HepG2 (cell line): ENCODE results near the gene IRS1. TPM values are rescaled to one million over a fixed set of nuclear protein-coding genes. Genes with fewer than 3 reads are reported as not detected.

Experiments
- AKAP8 ChIP-seq: sonication (generic); formaldehyde crosslinking; IDR thresholded peaks from 2 replicates; pipeline ENCODE4 v1.5.1; 2020; ENCODE audit warnings: mild to moderate bottlenecking, missing genetic modification reagents
- ATF1 ChIP-seq: IDR thresholded peaks from 2 replicates; pipeline ENCODE4 v1.6.1; 2016; ENCODE audit warnings: mild to moderate bottlenecking, control low read depth
- CHD2 ChIP-seq: IDR thresholded peaks from 2 replicates; pipeline ENCODE4 v1.6.1; 2011; ENCODE audit warnings: low read depth, low read length, improper control_type of control experiment
- FOXP1 ChIP-seq, 2 experiments: fragments of 450-650 bp in 1 of 2; IDR thresholded peaks; 2 replicates each; pipeline ENCODE4 v1.6.1; 2017 to 2018; ENCODE audit warnings: antibody characterized with exemption in 1 of 2
- ISX ChIP-seq: sonication (generic); formaldehyde crosslinking; conservative IDR thresholded peaks from 2 replicates; pipeline ENCODE4 v1.5.0; 2020; ENCODE audit warnings: missing genetic modification reagents
- KDM5B ChIP-seq: sonication (generic); formaldehyde crosslinking; IDR thresholded peaks from 2 replicates; pipeline ENCODE4 v1.4.0; 2020; ENCODE audit warnings: missing genetic modification reagents, mild to moderate bottlenecking, borderline replicate concordance
- SAFB2 ChIP-seq: sonication (generic); formaldehyde crosslinking; IDR thresholded peaks from 2 replicates; pipeline ENCODE4 v1.5.1; 2020; ENCODE audit warnings: missing genetic modification reagents, low read depth, mild to moderate bottlenecking, borderline replicate concordance
- SNRNP70 ChIP-seq: fragments of 200-400 bp; formaldehyde crosslinking; IDR thresholded peaks from 2 replicates; pipeline ENCODE4 v1.6.1; 2017; ENCODE audit warnings: mild to moderate bottlenecking, low read depth, low read length, moderate library complexity
- SUZ12 ChIP-seq: fragments of 150-350 bp; IDR thresholded peaks from 2 replicates; pipeline ENCODE4 v1.6.1; 2014; ENCODE audit warnings: low read depth, low read length
- TARDBP ChIP-seq: sonication (generic); formaldehyde crosslinking; IDR thresholded peaks from 2 replicates; pipeline ENCODE4 v1.8.0; 2022; ENCODE audit warnings: mild to moderate bottlenecking, missing genetic modification reagents
- TBX3 ChIP-seq: fragments of 450-650 bp; IDR thresholded peaks from 2 replicates; pipeline ENCODE4 v1.6.1; 2017; ENCODE audit warnings: antibody characterized with exemption, mild to moderate bottlenecking, inconsistent platforms, borderline replicate concordance
- ZC3H13 ChIP-seq: sonication (generic); formaldehyde crosslinking; IDR thresholded peaks from 2 replicates; pipeline ENCODE4 v1.8.1; 2023; ENCODE audit warnings: mild to moderate bottlenecking, missing genetic modification reagents, moderate library complexity
- ZNF207 ChIP-seq: fragments of 450-650 bp; IDR thresholded peaks from 2 replicates; pipeline ENCODE4 v1.6.1; 2016; ENCODE audit warnings: antibody characterized with exemption, borderline replicate concordance
- ZNF567 ChIP-seq: sonication (generic); formaldehyde crosslinking; IDR thresholded peaks from 2 replicates; pipeline ENCODE4 v1.8.1; 2023; ENCODE audit warnings: mild to moderate bottlenecking, missing genetic modification reagents, borderline replicate concordance
- ZNF761 ChIP-seq: sonication (generic); formaldehyde crosslinking; conservative IDR thresholded peaks from 2 replicates; pipeline ENCODE4 v1.4.0; 2020; ENCODE audit warnings: mild to moderate bottlenecking, missing genetic modification reagents
- ZNF776 ChIP-seq: sonication (generic); formaldehyde crosslinking; IDR thresholded peaks from 2 replicates; pipeline ENCODE4 v1.4.0; 2020; ENCODE audit warnings: mild to moderate bottlenecking, missing genetic modification reagents
- ZSCAN30 ChIP-seq: sonication (generic); formaldehyde crosslinking; IDR thresholded peaks from 2 replicates; pipeline ENCODE4 v1.5.0; 2020; ENCODE audit warnings: mild to moderate bottlenecking, missing genetic modification reagents
- polyA plus RNA-seq, 8 experiments: library from polyadenylated mRNA; depleted of rRNA in 3 of 8; stranded (reverse) in 7 of 8; unstranded in 1 of 8; fragments of >200 nt; fragmentation: Illumina TruSeq in 4 of 8; extraction: Trizol in 4 of 8; gene quantifications; 2 replicates each; pipeline versions ENCODE4 v1.2.1 to v1.2.3, GENCODE V29; 2011 to 2016; ENCODE audit warnings: low read depth in 4 of 8, missing spikeins in 1 of 8, mixed read lengths in 1 of 8; ENCODE audit not compliant: insufficient read depth in 1 of 8
- total RNA-seq, 5 experiments: library from RNA; depleted of rRNA; stranded (reverse); fragments of >200 nt; fragmentation: Illumina TruSeq; extraction: Trizol; gene quantifications; 2 replicates each; pipeline ENCODE4 v1.2.3, GENCODE V29; 2016; ENCODE audit warnings: low read depth in 1 of 5
- TF ChIP-seq, protein P1 (sequence below): sonication (generic); formaldehyde crosslinking; IDR thresholded peaks from 2 replicates; pipeline ENCODE4 v1.4.0; 2020; ENCODE audit warnings: missing genetic modification reagents
- TF ChIP-seq, protein P2 (sequence below): sonication (generic); formaldehyde crosslinking; IDR thresholded peaks from 2 replicates; pipeline ENCODE4 v1.8.0; 2022; ENCODE audit warnings: missing genetic modification reagents, mild to moderate bottlenecking, moderate library complexity, borderline replicate concordance
- TF ChIP-seq, protein P3 (sequence below): sonication (generic); formaldehyde crosslinking; IDR thresholded peaks from 2 replicates; pipeline ENCODE4 v1.5.0; 2020; ENCODE audit warnings: mild to moderate bottlenecking, low read depth, missing genetic modification reagents, borderline replicate concordance

Gene IRS1
- total and polyA plus RNA-seq, 2 of the 13 experiments (the other 11 are each of a cell fraction or from before 2014, with no cell fraction given): 8.7 to 9.0 TPM

DNA sequence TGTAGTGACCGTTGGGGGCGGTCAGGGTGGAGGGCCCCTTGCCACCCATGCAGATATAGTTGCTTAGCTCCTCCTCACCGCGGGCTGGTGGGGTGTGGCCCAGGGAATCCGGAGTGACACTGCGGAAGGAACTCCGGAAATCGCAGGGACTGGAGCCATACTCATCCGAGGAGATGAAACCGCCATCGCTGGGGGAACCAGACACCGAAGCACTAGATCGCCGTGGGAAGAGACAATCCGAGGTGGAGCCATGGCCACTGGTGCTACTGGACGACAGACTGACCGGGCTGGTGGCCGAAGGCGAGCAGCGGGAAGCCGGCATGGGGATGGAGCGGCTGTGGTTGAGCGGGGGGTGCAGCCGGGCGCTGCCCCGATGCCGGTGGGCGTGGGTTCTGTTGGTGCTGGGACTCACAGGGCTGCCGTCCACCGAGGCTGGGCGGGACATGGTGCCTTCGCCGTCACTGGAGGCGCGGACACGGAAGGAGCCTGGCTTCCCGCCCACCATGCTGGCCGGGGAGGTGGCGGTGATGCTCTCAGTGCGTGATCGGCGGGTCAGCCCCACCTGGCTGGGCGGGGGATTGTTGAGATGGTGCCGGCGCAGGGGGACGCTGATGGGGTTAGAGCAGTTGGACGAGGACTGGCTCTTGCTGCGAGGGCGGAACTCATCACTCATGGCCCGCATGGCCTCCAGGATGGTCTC lies 2.2 kb downstream of the IRS1 start (continued):
- TF ChIP-seq, protein P1, sequence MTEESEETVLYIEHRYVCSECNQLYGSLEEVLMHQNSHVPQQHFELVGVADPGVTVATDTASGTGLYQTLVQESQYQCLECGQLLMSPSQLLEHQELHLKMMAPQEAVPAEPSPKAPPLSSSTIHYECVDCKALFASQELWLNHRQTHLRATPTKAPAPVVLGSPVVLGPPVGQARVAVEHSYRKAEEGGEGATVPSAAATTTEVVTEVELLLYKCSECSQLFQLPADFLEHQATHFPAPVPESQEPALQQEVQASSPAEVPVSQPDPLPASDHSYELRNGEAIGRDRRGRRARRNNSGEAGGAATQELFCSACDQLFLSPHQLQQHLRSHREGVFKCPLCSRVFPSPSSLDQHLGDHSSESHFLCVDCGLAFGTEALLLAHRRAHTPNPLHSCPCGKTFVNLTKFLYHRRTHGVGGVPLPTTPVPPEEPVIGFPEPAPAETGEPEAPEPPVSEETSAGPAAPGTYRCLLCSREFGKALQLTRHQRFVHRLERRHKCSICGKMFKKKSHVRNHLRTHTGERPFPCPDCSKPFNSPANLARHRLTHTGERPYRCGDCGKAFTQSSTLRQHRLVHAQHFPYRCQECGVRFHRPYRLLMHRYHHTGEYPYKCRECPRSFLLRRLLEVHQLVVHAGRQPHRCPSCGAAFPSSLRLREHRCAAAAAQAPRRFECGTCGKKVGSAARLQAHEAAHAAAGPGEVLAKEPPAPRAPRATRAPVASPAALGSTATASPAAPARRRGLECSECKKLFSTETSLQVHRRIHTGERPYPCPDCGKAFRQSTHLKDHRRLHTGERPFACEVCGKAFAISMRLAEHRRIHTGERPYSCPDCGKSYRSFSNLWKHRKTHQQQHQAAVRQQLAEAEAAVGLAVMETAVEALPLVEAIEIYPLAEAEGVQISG: 0 out of 2 replicates have a peak, but pooled peaks have one; percentile 22
- TF ChIP-seq ZNF567 (CRISPR knock-in tag) (no peak), TARDBP (CRISPR knock-in tag) (no peak), ZNF761 (no peak), FOXP1 (IDR thresholded peaks at IDR 0.05) (no peak), FOXP1 (CRISPR knock-in tag; IDR thresholded peaks at IDR 0.05) (no peak), SNRNP70 (no peak), ZSCAN30 (CRISPR knock-in tag) (no peak), AKAP8 (CRISPR knock-in tag) (no peak), CHD2 (no peak), ISX (CRISPR knock-in tag) (no peak), ZC3H13 (CRISPR knock-in tag) (peak; percentile 50; the same call in 1 of the 2 replicates), SUZ12 (no peak), KDM5B (peak; percentile 43; the same call in 1 of the 2 replicates), ZNF207 (no peak), ATF1 (CRISPR knock-in tag) (no peak), SAFB2 (CRISPR knock-in tag) (no peak), ZNF776 (CRISPR knock-in tag) (no peak), TBX3 (no peak)
- TF ChIP-seq, protein P2, sequence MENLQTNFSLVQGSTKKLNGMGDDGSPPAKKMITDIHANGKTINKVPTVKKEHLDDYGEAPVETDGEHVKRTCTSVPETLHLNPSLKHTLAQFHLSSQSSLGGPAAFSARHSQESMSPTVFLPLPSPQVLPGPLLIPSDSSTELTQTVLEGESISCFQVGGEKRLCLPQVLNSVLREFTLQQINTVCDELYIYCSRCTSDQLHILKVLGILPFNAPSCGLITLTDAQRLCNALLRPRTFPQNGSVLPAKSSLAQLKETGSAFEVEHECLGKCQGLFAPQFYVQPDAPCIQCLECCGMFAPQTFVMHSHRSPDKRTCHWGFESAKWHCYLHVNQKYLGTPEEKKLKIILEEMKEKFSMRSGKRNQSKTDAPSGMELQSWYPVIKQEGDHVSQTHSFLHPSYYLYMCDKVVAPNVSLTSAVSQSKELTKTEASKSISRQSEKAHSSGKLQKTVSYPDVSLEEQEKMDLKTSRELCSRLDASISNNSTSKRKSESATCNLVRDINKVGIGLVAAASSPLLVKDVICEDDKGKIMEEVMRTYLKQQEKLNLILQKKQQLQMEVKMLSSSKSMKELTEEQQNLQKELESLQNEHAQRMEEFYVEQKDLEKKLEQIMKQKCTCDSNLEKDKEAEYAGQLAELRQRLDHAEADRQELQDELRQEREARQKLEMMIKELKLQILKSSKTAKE (CRISPR knock-in tag): 0 out of 2 replicates have a peak, but pooled peaks have one; percentile 5
- TF ChIP-seq, protein P3, sequence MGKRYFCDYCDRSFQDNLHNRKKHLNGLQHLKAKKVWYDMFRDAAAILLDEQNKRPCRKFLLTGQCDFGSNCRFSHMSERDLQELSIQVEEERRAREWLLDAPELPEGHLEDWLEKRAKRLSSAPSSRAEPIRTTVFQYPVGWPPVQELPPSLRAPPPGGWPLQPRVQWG (CRISPR knock-in tag): no peak
